GM18868 (cell line): ENCODE data around the gene USP22.
"Not testable (repeated sequence)": the region's sequence is repeated elsewhere in the genome, so short reads cannot be mapped to it uniquely, and the experiment has no call there.

Experiments
- ATAC-seq: cut with Tn5 transposase; IDR thresholded peaks from one replicate; pipeline ENCODE4 v1.9.1; 2021; ENCODE audit warnings: mild to moderate bottlenecking, moderate library complexity; ENCODE audit not compliant: unreplicated experiment

The USP22 gene

DNA sequence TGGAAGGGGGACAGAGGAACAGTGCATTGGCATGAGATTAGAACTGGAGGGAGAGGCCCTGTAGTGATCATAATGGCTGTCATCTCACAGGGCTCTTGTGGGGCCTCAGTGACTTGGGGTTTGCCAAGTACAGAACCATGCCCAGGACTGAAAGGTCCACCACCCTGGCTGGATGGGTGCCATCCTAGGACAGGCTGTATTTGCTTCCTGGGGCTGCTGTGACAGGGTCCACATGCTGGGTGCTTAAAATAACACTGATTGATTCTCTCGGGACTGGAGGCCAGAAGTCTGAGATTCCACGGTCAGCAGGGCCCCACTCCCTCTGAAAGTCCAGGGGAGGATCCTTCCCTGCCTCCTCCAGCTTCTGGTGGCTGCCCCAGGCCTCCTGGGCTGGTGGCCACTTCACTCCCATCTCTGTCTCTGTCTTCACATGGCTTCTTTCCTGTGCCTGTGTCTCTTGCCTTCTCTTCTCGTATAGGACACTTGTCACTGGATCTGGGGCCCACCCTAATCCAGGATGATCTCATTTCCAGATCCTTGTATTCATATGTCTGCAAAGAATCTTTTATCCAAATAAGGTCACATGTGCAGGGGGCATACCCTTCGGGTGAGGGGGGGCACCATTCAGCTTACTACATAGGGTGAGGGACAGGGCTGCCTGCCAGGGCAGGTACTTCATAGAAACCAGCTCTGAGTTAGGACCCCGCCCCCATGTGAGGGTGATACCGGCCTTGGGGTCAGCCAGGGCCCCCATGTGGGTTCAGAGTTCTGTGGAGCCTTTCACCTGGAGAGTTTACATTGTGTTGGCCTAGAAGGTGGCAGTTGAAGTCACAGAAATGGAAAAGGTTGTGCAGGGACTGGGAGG is 52.6 kb downstream of the USP22 start:
- ATAC-seq, result no peak

DNA sequence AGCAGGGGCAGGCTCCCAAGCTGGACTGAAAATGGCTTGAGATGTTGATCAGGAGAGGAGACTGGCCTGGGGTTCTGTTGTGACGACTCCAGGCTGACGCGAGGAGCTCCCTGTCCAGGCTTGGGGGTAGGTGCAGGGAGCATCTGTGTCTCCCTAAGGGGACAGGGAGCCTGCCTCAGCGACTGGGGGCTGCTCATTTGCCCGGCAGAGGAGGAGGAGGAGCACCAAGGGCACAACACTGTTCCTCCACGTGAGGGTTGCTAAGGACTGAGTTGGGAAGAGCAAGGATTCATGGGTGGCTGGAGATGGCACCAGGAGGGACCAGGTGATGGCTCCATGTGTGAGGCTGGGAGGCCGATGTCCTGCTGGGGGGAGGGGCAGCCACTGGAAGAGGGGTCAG is 53.3 kb downstream of the USP22 start:
- no peak for ATAC-seq

DNA sequence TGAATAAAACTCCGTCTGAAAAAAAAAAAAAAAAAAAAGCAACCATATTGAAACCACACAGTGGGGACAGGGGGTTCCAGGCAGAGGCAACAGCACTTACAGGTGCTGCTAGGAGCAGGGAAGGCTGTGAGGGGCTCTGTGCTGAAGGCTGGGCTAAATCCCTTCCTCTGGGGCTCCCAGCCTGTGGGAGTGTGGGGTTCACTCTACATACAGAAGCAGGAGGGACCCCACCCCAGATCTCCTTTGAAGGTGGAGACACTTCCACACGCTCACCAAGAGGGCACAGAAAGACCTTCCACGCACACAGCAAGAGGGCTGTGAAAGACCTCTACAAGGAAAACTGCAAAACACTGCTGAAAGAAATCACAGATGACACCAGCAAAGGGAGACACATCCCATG is 53.9 kb downstream of the USP22 start:
- no peak for ATAC-seq

GRCh38 chr17:20988001-20988636 is 54.7 kb downstream of the USP22 start:
- no peak for ATAC-seq

- ATAC-seq, result no peak
Measured at GRCh38 chr17:20987511-20987910, 55.3 kb downstream of the USP22 start.

GRCh38 chr17:20986767-20987510 is 55.9 kb downstream of the USP22 start:
- ATAC-seq, result no peak

DNA sequence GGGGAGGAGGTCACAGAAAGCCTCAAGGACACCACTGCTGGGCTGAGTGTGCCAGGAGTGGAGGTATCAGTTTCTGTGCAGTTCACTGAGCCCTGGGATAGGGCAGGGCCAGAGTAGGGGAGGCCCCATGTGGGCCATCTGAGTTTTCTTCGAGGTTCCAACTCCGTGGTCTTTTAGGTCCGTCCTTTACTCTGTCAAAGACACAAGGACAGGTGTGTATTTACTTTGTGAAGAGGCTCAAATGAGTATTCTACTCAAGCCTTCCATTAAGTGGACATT is 59.5 kb downstream of the USP22 start:
- no peak for ATAC-seq

- no peak for ATAC-seq
Measured at GRCh38 chr17:20982589-20983358, 60.0 kb downstream of the USP22 start.

GRCh38 chr17:20981046-20981920 is 61.5 kb downstream of the USP22 start:
- no peak for ATAC-seq

GRCh38 chr17:20979792-20980083 is 63.1 kb downstream of the USP22 start:
- no peak for ATAC-seq

GRCh38 chr17:20979007-20979791 is 63.6 kb downstream of the USP22 start:
- not testable (repeated sequence) for ATAC-seq

GRCh38 chr17:20977609-20978253 is 65.1 kb downstream of the USP22 start:
- not testable (repeated sequence) for ATAC-seq

GRCh38 chr17:20975566-20975965 is 67.2 kb downstream of the USP22 start:
- no peak for ATAC-seq

DNA sequence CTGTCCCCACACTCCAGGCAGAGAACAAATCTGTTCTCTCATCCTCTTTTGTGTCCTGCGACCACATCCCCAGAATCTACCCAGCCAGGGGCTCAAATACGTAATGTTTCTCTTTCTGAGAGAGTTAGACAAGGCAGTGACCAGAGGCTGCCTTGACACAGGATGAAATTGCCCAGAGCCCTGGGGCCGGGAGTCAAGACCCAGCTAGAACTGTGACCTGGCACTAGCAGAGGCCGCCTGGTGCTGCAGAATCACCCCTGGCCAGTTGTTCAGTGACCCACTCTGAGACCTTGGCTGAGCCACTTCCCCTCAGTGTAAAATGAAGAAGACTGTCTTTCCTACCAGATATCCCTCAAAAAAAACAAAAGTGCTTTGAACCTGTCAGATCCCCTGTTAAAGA is 72.5 kb downstream of the USP22 start:
- ATAC-seq, result no peak

DNA sequence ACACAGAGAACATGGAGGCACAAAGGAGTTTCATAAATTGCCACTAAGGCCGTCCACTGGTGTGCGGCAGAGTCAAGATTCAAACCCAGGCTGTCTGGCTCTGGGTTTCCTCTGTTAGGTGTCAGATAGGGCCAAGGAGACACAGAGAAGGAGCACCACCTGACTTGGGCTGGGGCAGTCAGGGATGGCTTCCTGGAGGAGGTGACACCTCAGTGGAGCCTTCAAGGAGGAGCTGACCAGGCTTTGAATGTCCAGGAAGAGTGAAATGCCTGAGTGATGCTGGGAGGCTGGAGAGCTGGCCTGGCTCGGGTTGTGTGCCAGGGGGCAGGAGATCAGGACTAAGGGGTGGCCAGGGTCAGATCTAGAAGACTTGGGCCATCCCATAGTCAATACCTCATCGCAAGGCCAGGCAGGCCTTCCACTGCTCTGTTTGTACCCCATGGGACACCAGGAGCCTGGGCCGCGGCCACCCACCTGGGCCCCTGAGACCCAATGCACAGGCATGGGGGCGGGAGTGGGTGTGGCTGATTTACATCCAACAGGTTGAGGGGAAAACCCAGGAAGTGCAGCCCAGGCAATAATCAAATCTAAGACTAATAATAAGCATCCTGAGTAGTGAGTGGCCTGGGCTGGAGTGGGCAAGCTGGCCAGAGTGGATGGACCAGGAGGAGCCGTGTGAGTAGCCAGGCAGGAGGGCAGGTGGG is 73.7 kb downstream of the USP22 start:
- no peak for ATAC-seq

DNA sequence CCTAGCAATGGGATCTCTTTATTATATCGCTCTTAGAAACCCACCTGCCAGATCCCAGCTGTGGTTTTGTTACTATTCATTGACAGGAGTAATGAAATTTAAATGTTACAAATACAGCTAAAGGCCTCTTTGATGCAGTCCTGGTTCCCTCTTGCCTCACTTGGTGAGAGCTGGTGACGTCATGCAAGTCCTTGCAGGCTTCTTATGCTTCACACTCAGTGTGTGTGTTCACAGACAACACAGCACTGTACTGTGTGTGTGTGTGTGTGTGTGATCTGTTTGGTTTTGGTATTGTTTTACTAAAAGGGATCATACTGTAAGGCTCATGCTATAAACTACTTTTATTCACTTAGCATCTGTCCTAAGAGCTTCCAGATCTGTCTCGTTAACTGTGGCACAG is 75.0 kb downstream of the USP22 start:
- no peak for ATAC-seq

DNA sequence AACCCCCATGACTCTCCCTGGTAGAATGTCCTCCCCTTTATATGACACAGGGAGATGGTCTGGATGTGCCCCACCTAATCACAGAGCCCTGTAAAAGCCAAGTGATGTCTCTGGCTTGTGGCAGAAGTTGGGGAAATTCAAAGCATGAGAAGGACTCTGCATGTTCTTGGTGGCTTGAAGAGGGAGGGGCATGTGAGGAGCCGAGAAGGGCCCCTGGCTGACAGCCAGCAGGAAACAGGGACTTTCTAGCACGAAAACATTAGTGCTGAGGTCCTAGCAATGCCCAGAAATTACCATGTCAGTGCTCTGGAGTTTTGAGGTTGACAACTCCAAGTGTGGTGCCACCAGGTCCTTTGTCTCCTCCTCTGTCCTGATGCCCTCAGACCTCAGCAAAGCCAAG is 75.9 kb downstream of the USP22 start:
- peak; percentile 84 for ATAC-seq

- ATAC-seq, result no peak
Measured at GRCh38 chr17:20965492-20965891, 77.3 kb downstream of the USP22 start.

- no peak for ATAC-seq
Measured at GRCh38 chr17:20961586-20961985, 81.2 kb downstream of the USP22 start.
